ENCODE data around the gene NUP210L. TPM values are rescaled to one million over a fixed set of nuclear protein-coding genes. Genes with fewer than 3 reads are reported as not detected.
"Not testable (repeated sequence)": the region's sequence is repeated elsewhere in the genome, so short reads cannot be mapped to it uniquely, and the experiment has no call there.

Gene NUP210L
- total RNA-seq, 1 donor from 2014 or later, result 0.04 TPM

- Mint-ChIP-seq H3K4me1 (no peaks in the 10 kb centered on the region), H3K9me3 (peaks cover 11% of the 10 kb centered on the region), H3K36me3 (peaks cover 2% of the 10 kb centered on the region), H3K4me3 (no peak overlapping the region), H3K27me3 (ENCODE audit: low read depth) (peaks cover 8% of the 10 kb centered on the region), H3K27ac (no peak overlapping the region)
- no peak for TF ChIP-seq CTCF (IDR thresholded peaks at IDR 0.05; ENCODE audit: unreplicated experiment)
- no peak for DNase-seq (ENCODE audit: low spot score in 2 of 2, unreplicated experiment in 2 of 2)
Observed at GRCh38 chr1:154076413-154076812, 78.5 kb downstream of the NUP210L start.

GRCh38 chr1:154075746-154076145, 79.1 kb downstream of the NUP210L start:
- peaks cover 9% of the 10 kb centered on the region for H3K27me3 Mint-ChIP-seq (ENCODE audit: low read depth)
- peaks cover 2% of the 10 kb centered on the region for H3K36me3 Mint-ChIP-seq
- H3K9me3 Mint-ChIP-seq, result peaks cover 11% of the 10 kb centered on the region
- H3K4me3 Mint-ChIP-seq, result no peak overlapping the region
- no peak overlapping the region for H3K27ac Mint-ChIP-seq
- H3K4me1 Mint-ChIP-seq, result no peaks in the 10 kb centered on the region
- TF ChIP-seq CTCF (IDR thresholded peaks at IDR 0.05; ENCODE audit: unreplicated experiment), result no peak
- no peak for DNase-seq (ENCODE audit: low spot score in 2 of 2, unreplicated experiment in 2 of 2)

- TF ChIP-seq CTCF (IDR thresholded peaks at IDR 0.05; ENCODE audit: unreplicated experiment), result no peak
- no peak overlapping the region for H3K4me3 Mint-ChIP-seq
- H3K9me3 Mint-ChIP-seq, result peaks cover 3% of the 10 kb centered on the region
- H3K27me3 Mint-ChIP-seq (ENCODE audit: low read depth), result peaks cover 37% of the 10 kb centered on the region
- no peak for DNase-seq (ENCODE audit: low spot score in 2 of 2, unreplicated experiment in 2 of 2)
- H3K27ac Mint-ChIP-seq, result no peak overlapping the region
- H3K4me1 Mint-ChIP-seq, result no peaks in the 10 kb centered on the region
- H3K36me3 Mint-ChIP-seq, result no peaks in the 10 kb centered on the region
Observed at GRCh38 chr1:154062309-154062708, 92.6 kb downstream of the NUP210L start.

GRCh38 chr1:154047436-154047835, 107.4 kb downstream of the NUP210L start:
- not testable (repeated sequence) for H3K4me1 Mint-ChIP-seq; H3K4me3 Mint-ChIP-seq; H3K36me3 Mint-ChIP-seq; H3K27ac Mint-ChIP-seq; H3K9me3 Mint-ChIP-seq; DNase-seq (ENCODE audit: low spot score in 2 of 2, unreplicated experiment in 2 of 2)
- peaks cover 29% of the 10 kb centered on the region for H3K27me3 Mint-ChIP-seq (ENCODE audit: low read depth)

- not testable (repeated sequence) for H3K27ac Mint-ChIP-seq; H3K36me3 Mint-ChIP-seq; H3K27me3 Mint-ChIP-seq (ENCODE audit: low read depth); DNase-seq (ENCODE audit: low spot score in 2 of 2, unreplicated experiment in 2 of 2); H3K4me3 Mint-ChIP-seq; H3K4me1 Mint-ChIP-seq
- H3K9me3 Mint-ChIP-seq, result peaks cover 24% of the 10 kb centered on the region
Observed at GRCh38 chr1:154033697-154034096, 121.2 kb downstream of the NUP210L start.

- no peaks in the 10 kb centered on the region for H3K36me3 Mint-ChIP-seq
- H3K4me3 Mint-ChIP-seq, result no peak overlapping the region
- no peak overlapping the region for H3K27ac Mint-ChIP-seq
- DNase-seq (ENCODE audit: low spot score in 2 of 2, unreplicated experiment in 2 of 2), result no peak
- H3K4me1 Mint-ChIP-seq, result peaks cover 7% of the 10 kb centered on the region
- H3K27me3 Mint-ChIP-seq (ENCODE audit: low read depth), result no peaks in the 10 kb centered on the region
- no peaks in the 10 kb centered on the region for H3K9me3 Mint-ChIP-seq
- TF ChIP-seq CTCF (IDR thresholded peaks at IDR 0.05; ENCODE audit: unreplicated experiment), result no peak
Observed at GRCh38 chr1:154019940-154020339, 134.9 kb downstream of the NUP210L start.

- Mint-ChIP-seq H3K27me3 (ENCODE audit: low read depth) (no peaks in the 10 kb centered on the region), H3K4me3 (no peak overlapping the region), H3K4me1 (peaks cover 7% of the 10 kb centered on the region), H3K27ac (no peak overlapping the region), H3K36me3 (no peaks in the 10 kb centered on the region), H3K9me3 (no peaks in the 10 kb centered on the region)
- no peak for DNase-seq (ENCODE audit: low spot score in 2 of 2, unreplicated experiment in 2 of 2)
- no peak for TF ChIP-seq CTCF (IDR thresholded peaks at IDR 0.05; ENCODE audit: unreplicated experiment)
Observed at GRCh38 chr1:154019269-154019668, 135.6 kb downstream of the NUP210L start.

All from mesothelial cell of epicardium (in vitro differentiated cells).